Mesendoderm (in vitro differentiated cells): ENCODE results near the gene JTB.

ENCODE experiments used
- DNase-seq: peaks from one replicate; pipeline ENCODE4 v3.0.0; 2013
- H2AK5ac ChIP-seq: 2 replicates; pipeline ENCODE4 v1.6.1; 2013; ENCODE audit warnings: low read length, inconsistent platforms
- H2BK120ac ChIP-seq: 2 replicates; pipeline ENCODE4 v1.6.1; 2013; ENCODE audit warnings: low read depth, mild to moderate bottlenecking, low read length, moderate library complexity, mixed read lengths
- H2BK15ac ChIP-seq: replicated peaks from 2 replicates; pipeline ENCODE4 v1.6.1; 2013; ENCODE audit warnings: low read depth, mild to moderate bottlenecking, moderate library complexity
- H2BK5ac ChIP-seq: 2 replicates; pipeline ENCODE4 v1.6.1; 2013; ENCODE audit warnings: low read length, inconsistent platforms
- H3K18ac ChIP-seq: 2 replicates; pipeline ENCODE4 v1.6.1; 2013; ENCODE audit warnings: mild to moderate bottlenecking, low read length, mixed read lengths
- H3K23ac ChIP-seq: one replicate; pipeline ENCODE4 v1.6.1; 2013; ENCODE audit warnings: low read length
- H3K27ac ChIP-seq: 2 replicates; pipeline ENCODE4 v1.5.1; 2013; ENCODE audit warnings: low read depth, mild to moderate bottlenecking, inconsistent platforms, low read length, moderate library complexity
- H3K27me3 ChIP-seq: 2 replicates; pipeline ENCODE4 v1.6.1; 2013; ENCODE audit warnings: low read length, control low read depth, mild to moderate bottlenecking, inconsistent platforms; ENCODE audit not compliant: insufficient read depth, poor library complexity
- H3K36me3 ChIP-seq: 2 replicates; pipeline ENCODE4 v1.6.1; 2013; ENCODE audit warnings: low read length, inconsistent platforms; ENCODE audit not compliant: control insufficient read depth, insufficient read depth
- H3K4ac ChIP-seq: one replicate; pipeline ENCODE4 v1.6.1; 2013; ENCODE audit warnings: low read depth, mild to moderate bottlenecking, low read length, moderate library complexity
- H3K4me1 ChIP-seq: 2 replicates; pipeline ENCODE4 v1.6.1; 2013; ENCODE audit warnings: low read depth, low read length, inconsistent platforms; ENCODE audit not compliant: control insufficient read depth
- H3K4me2 ChIP-seq: 2 replicates; pipeline ENCODE4 v1.6.1; 2013; ENCODE audit warnings: low read length
- H3K4me3 ChIP-seq: 2 replicates; pipeline ENCODE4 v1.5.1; 2013; ENCODE audit warnings: mild to moderate bottlenecking, low read length
- H3K56ac ChIP-seq: one replicate; pipeline ENCODE4 v1.6.1; 2013; ENCODE audit warnings: low read length
- H3K79me1 ChIP-seq: 2 replicates; pipeline ENCODE4 v1.6.1; 2013; ENCODE audit warnings: low read length, inconsistent platforms
- H3K79me2 ChIP-seq: 2 replicates; pipeline ENCODE4 v1.6.1; 2013; ENCODE audit warnings: mild to moderate bottlenecking, low read length; ENCODE audit not compliant: control insufficient read depth, insufficient read depth
- H3K9ac ChIP-seq: 2 replicates; pipeline ENCODE4 v1.6.1; 2013; ENCODE audit warnings: low read length, inconsistent platforms
- H4K5ac ChIP-seq: one replicate; pipeline ENCODE4 v1.6.1; 2013; ENCODE audit warnings: low read length
- H4K8ac ChIP-seq: one replicate; pipeline ENCODE4 v1.6.1; 2013; ENCODE audit warnings: low read depth, mild to moderate bottlenecking, control low read depth, low read length, moderate library complexity
- WGBS: extraction: QIAGEN DNeasy Blood & Tissue Kit; methylation state at CpG from one replicate; pipeline ENCODE4 v1.1.7; 2013; ENCODE audit warnings: low lambda C conversion rate, missing lambda C conversion rate; ENCODE audit not compliant: insufficient coverage; ENCODE audit errors: extremely low coverage; 5-methylcytosine and 5-hydroxymethylcytosine counted together

The JTB gene

GRCh38 chr1:153938996-153939395, 38.5 kb downstream of the JTB start:
- Histone ChIP-seq H4K5ac (no peak overlapping the region), H2BK15ac (no peak overlapping the region), H3K4me3 (no peak overlapping the region), H3K9ac (no peak overlapping the region), H3K36me3 (peaks cover 18% of the 10 kb centered on the region), H3K4me1 (no peaks in the 10 kb centered on the region), H3K79me1 (peaks cover under 1% of the 10 kb centered on the region), H3K56ac (no peak overlapping the region), H2BK120ac (no peak overlapping the region), H2BK5ac (no peak overlapping the region), H3K27me3 (no peaks in the 10 kb centered on the region), H3K18ac (no peak overlapping the region), H3K23ac (no peak overlapping the region), H3K4me2 (no peak overlapping the region), H2AK5ac (no peak overlapping the region), H3K79me2 (no peaks in the 10 kb centered on the region), H4K8ac (no peak overlapping the region), H3K27ac (no peak overlapping the region), H3K4ac (no peak overlapping the region)
- no peak for DNase-seq
- WGBS: no CpG with 5 or more reads among the region's 3 CpGs

- no peaks in the 10 kb centered on the region for H3K79me2 ChIP-seq
- H3K27ac ChIP-seq: no peak overlapping the region
- DNase-seq: no peak
- H3K9ac ChIP-seq: no peak overlapping the region
- H2BK120ac ChIP-seq: no peak overlapping the region
- no peak overlapping the region for H4K5ac ChIP-seq
- H3K27me3 ChIP-seq: no peaks in the 10 kb centered on the region
- H3K4me3 ChIP-seq: no peak overlapping the region
- no peak overlapping the region for H3K4me2 ChIP-seq
- H3K56ac ChIP-seq: no peak overlapping the region
- no peak overlapping the region for H2BK5ac ChIP-seq
- H4K8ac ChIP-seq: no peak overlapping the region
- H3K79me1 ChIP-seq: no peaks in the 10 kb centered on the region
- no peaks in the 10 kb centered on the region for H3K4me1 ChIP-seq
- peaks cover 18% of the 10 kb centered on the region for H3K36me3 ChIP-seq
- no peak overlapping the region for H3K4ac ChIP-seq
- no CpG with 5 or more reads among the region's 10 CpGs for WGBS
- H2BK15ac ChIP-seq: no peak overlapping the region
- no peak overlapping the region for H2AK5ac ChIP-seq
- H3K23ac ChIP-seq: no peak overlapping the region
- H3K18ac ChIP-seq: no peak overlapping the region
Measured at GRCh38 chr1:153937331-153937730, 40.1 kb downstream of the JTB start.

GRCh38 chr1:153936011-153936802, 41.3 kb downstream of the JTB start:
- H4K8ac ChIP-seq: no peak overlapping the region
- H3K79me1 ChIP-seq: no peaks in the 10 kb centered on the region
- H3K4me2 ChIP-seq: no peak overlapping the region
- H3K27ac ChIP-seq: no peak overlapping the region
- H2BK120ac ChIP-seq: no peak overlapping the region
- no peak overlapping the region for H2BK15ac ChIP-seq
- no peaks in the 10 kb centered on the region for H3K27me3 ChIP-seq
- peaks cover 18% of the 10 kb centered on the region for H3K36me3 ChIP-seq
- H3K4me1 ChIP-seq: no peaks in the 10 kb centered on the region
- no peak overlapping the region for H2BK5ac ChIP-seq
- no peak overlapping the region for H3K4me3 ChIP-seq
- no peak for DNase-seq
- H3K4ac ChIP-seq: no peak overlapping the region
- H3K56ac ChIP-seq: no peak overlapping the region
- H3K79me2 ChIP-seq: no peaks in the 10 kb centered on the region
- no peak overlapping the region for H2AK5ac ChIP-seq
- no peak overlapping the region for H3K18ac ChIP-seq
- WGBS: no CpG with 5 or more reads among the region's 12 CpGs
- H3K9ac ChIP-seq: no peak overlapping the region
- H3K23ac ChIP-seq: no peak overlapping the region
- no peak overlapping the region for H4K5ac ChIP-seq

GRCh38 chr1:153934746-153935145, 42.7 kb downstream of the JTB start:
- no peaks in the 10 kb centered on the region for H3K79me1 ChIP-seq
- no peak overlapping the region for H4K5ac ChIP-seq
- no peak overlapping the region for H3K18ac ChIP-seq
- H3K4me3 ChIP-seq: no peak overlapping the region
- H3K4me1 ChIP-seq: no peaks in the 10 kb centered on the region
- no peak overlapping the region for H3K23ac ChIP-seq
- no peak overlapping the region for H3K56ac ChIP-seq
- no peak overlapping the region for H3K9ac ChIP-seq
- no CpG with 5 or more reads among the region's 9 CpGs for WGBS
- peaks cover 18% of the 10 kb centered on the region for H3K36me3 ChIP-seq
- no peaks in the 10 kb centered on the region for H3K79me2 ChIP-seq
- H2BK120ac ChIP-seq: no peak overlapping the region
- H3K27me3 ChIP-seq: no peaks in the 10 kb centered on the region
- H2BK5ac ChIP-seq: no peak overlapping the region
- H3K4me2 ChIP-seq: no peak overlapping the region
- no peak overlapping the region for H3K4ac ChIP-seq
- DNase-seq: no peak
- no peak overlapping the region for H4K8ac ChIP-seq
- no peak overlapping the region for H2BK15ac ChIP-seq
- H3K27ac ChIP-seq: no peak overlapping the region
- H2AK5ac ChIP-seq: no peak overlapping the region

- no peak overlapping the region for H3K4me3 ChIP-seq
- no peak overlapping the region for H3K18ac ChIP-seq
- no peaks in the 10 kb centered on the region for H3K79me2 ChIP-seq
- no peaks in the 10 kb centered on the region for H3K27me3 ChIP-seq
- no peak overlapping the region for H3K27ac ChIP-seq
- H4K5ac ChIP-seq: no peak overlapping the region
- no peaks in the 10 kb centered on the region for H3K79me1 ChIP-seq
- H3K4ac ChIP-seq: no peak overlapping the region
- H3K4me2 ChIP-seq: no peak overlapping the region
- H3K36me3 ChIP-seq: peaks cover 18% of the 10 kb centered on the region
- H3K56ac ChIP-seq: no peak overlapping the region
- no peak overlapping the region for H4K8ac ChIP-seq
- no peaks in the 10 kb centered on the region for H3K4me1 ChIP-seq
- H2BK5ac ChIP-seq: no peak overlapping the region
- no peak overlapping the region for H2BK15ac ChIP-seq
- no peak overlapping the region for H3K9ac ChIP-seq
- no CpG with 5 or more reads among the region's 11 CpGs for WGBS
- DNase-seq: no peak
- no peak overlapping the region for H2BK120ac ChIP-seq
- H2AK5ac ChIP-seq: no peak overlapping the region
- no peak overlapping the region for H3K23ac ChIP-seq
Measured at GRCh38 chr1:153933955-153934354, 43.5 kb downstream of the JTB start.

GRCh38 chr1:153933430-153933829, 44.0 kb downstream of the JTB start:
- H3K23ac ChIP-seq: no peak overlapping the region
- H2BK15ac ChIP-seq: no peak overlapping the region
- no peak overlapping the region for H4K8ac ChIP-seq
- H2BK5ac ChIP-seq: no peak overlapping the region
- no peaks in the 10 kb centered on the region for H3K79me2 ChIP-seq
- no peak overlapping the region for H3K56ac ChIP-seq
- no peak overlapping the region for H3K4me2 ChIP-seq
- no CpG with 5 or more reads among the region's 14 CpGs for WGBS
- H2AK5ac ChIP-seq: no peak overlapping the region
- no peaks in the 10 kb centered on the region for H3K4me1 ChIP-seq
- peaks cover 18% of the 10 kb centered on the region for H3K36me3 ChIP-seq
- H3K27me3 ChIP-seq: no peaks in the 10 kb centered on the region
- no peak overlapping the region for H3K9ac ChIP-seq
- H3K4ac ChIP-seq: no peak overlapping the region
- H4K5ac ChIP-seq: no peak overlapping the region
- no peak overlapping the region for H3K18ac ChIP-seq
- no peak overlapping the region for H2BK120ac ChIP-seq
- no peak overlapping the region for H3K27ac ChIP-seq
- H3K4me3 ChIP-seq: no peak overlapping the region
- H3K79me1 ChIP-seq: no peaks in the 10 kb centered on the region
- no peak for DNase-seq
